Mononuclear cell (primary cell): Measurements from ENCODE around the gene B4GAT1. TPM values are rescaled to one million over a fixed set of nuclear protein-coding genes. Genes with fewer than 3 reads are reported as not detected.
"Not testable (repeated sequence)": the region's sequence is repeated elsewhere in the genome, so short reads cannot be mapped to it uniquely, and the experiment has no call there.

ENCODE experiments used
- H3K27me3 ChIP-seq: 2 replicates; pipeline ENCODE4 v1.6.0; 2011; ENCODE audit warnings: low read length, control low read depth; ENCODE audit not compliant: insufficient read depth
- H3K4me1 ChIP-seq: 2 replicates; pipeline ENCODE4 v1.5.1; 2011; ENCODE audit warnings: mild to moderate bottlenecking, low read length, control low read depth; ENCODE audit not compliant: insufficient read depth
- H3K4me3 ChIP-seq: 2 replicates; pipeline ENCODE4 v1.5.1; 2011; ENCODE audit warnings: mild to moderate bottlenecking, low read length, moderate library complexity
- H3K9me3 ChIP-seq: 2 replicates; pipeline ENCODE4 v1.5.1; 2011; ENCODE audit warnings: low read depth, mild to moderate bottlenecking, control low read depth, low read length
- total RNA-seq: library from RNA; depleted of rRNA; stranded (reverse); fragments of >200 nt; gene quantifications from one replicate; pipeline ENCODE4 v1.2.3, GENCODE V29; 2012

Gene B4GAT1
- 0.84 TPM for total RNA-seq

GRCh38 chr11:66347425-66348276, at the start of gene B4GAT1:
TSS of gene B4GAT1 (minus strand) at chr11:66347629. CDS start at chr11:66347545, 84 bp downstream.
- Histone ChIP-seq H3K4me3 (peak within 1 kb of the TSS; percentile 61), H3K4me1 (peaks cover 46% of the 10 kb centered on the region), H3K27me3 (no peaks in the 10 kb centered on the region), H3K9me3 (no peaks in the 10 kb centered on the region)

DNA sequence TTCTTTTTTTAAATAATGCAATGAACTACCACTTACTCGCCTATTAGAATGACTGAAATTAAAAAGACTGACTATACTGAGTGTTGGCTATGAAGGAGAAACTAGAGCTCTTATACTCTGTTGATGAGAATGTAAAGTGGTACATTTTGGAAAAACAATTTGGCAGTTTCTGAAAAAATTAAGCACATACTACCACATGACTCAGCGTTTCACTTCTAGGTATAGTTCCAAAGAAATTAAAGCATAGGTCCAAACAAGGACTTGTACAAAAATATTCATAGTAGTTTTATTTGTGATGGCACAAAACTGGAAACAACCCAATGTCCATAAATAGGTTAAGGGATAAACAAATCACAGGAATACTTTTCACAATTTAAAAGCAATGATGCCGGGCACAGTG, 46.5 kb upstream of the B4GAT1 start:
- no peaks in the 10 kb centered on the region for H3K27me3 ChIP-seq
- H3K9me3 ChIP-seq: no peaks in the 10 kb centered on the region
- no peaks in the 10 kb centered on the region for H3K4me1 ChIP-seq
- no peak overlapping the region for H3K4me3 ChIP-seq

GRCh38 chr11:66391322-66391721, 43.9 kb upstream of the B4GAT1 start:
- Histone ChIP-seq H3K27me3 (no peaks in the 10 kb centered on the region), H3K4me1 (peaks cover 2% of the 10 kb centered on the region), H3K4me3 (no peak overlapping the region), H3K9me3 (no peaks in the 10 kb centered on the region)

DNA sequence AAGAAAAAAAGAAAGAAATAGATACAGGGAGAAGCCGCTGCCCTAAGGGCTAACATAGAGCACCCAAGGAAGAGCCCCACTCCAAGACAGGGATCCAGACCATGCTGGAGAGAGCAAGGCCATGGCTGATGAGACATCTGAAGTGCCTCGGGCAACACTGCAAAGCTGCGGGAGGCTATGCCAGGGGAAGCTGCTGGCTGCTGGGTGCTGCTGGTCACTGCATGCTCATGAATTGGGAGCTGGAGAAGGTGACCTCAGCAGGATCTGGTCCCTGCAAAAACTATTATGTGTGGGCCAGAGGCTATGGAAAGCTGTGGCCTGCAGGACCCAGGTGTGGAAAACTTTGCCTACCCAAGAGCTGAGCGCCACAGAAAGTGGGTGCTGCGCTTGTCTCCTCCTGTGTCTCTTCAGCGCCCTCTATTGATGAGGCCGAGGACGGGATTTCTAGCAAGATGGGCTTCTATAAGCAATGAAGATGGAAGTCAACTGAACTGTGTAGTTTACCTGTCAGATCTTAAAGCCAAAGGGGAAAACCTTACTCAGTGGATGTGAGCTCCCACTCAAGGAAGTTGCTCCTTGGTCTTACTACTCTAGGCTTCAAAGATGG, 41.5 kb upstream of the B4GAT1 start:
- Histone ChIP-seq H3K4me1 (peaks cover 7% of the 10 kb centered on the region), H3K9me3 (no peaks in the 10 kb centered on the region), H3K27me3 (no peaks in the 10 kb centered on the region), H3K4me3 (no peak overlapping the region)

- peaks cover 7% of the 10 kb centered on the region for H3K4me1 ChIP-seq
- no peaks in the 10 kb centered on the region for H3K27me3 ChIP-seq
- no peak overlapping the region for H3K4me3 ChIP-seq
- H3K9me3 ChIP-seq: no peaks in the 10 kb centered on the region
Measured at GRCh38 chr11:66386171-66387069, 39.0 kb upstream of the B4GAT1 start.

DNA sequence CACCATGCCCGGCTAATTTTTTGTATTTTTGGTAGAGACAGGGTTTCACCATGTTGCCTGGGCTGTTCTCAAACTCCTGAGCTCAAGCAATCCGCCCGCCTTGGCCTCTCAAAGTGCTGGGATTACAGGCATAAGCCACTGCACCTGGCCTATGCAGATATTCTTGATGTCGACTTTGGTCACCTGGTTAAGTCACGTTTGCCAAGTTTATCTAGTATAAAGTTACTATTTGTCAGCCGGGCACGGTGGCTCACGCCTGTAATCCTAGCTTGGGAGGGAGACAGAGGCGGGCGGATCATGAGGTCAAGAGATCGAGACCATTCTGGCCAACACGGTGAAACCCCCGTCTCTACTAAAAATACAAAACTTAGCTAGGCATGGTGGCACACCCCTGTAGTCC, 36.9 kb upstream of the B4GAT1 start:
- not testable (repeated sequence) for H3K4me3 ChIP-seq, H3K27me3 ChIP-seq, H3K4me1 ChIP-seq, H3K9me3 ChIP-seq

- H3K4me1 ChIP-seq, H3K9me3 ChIP-seq, H3K4me3 ChIP-seq, H3K27me3 ChIP-seq: not testable (repeated sequence)
Measured at GRCh38 chr11:66380264-66380663, 32.8 kb upstream of the B4GAT1 start.

DNA sequence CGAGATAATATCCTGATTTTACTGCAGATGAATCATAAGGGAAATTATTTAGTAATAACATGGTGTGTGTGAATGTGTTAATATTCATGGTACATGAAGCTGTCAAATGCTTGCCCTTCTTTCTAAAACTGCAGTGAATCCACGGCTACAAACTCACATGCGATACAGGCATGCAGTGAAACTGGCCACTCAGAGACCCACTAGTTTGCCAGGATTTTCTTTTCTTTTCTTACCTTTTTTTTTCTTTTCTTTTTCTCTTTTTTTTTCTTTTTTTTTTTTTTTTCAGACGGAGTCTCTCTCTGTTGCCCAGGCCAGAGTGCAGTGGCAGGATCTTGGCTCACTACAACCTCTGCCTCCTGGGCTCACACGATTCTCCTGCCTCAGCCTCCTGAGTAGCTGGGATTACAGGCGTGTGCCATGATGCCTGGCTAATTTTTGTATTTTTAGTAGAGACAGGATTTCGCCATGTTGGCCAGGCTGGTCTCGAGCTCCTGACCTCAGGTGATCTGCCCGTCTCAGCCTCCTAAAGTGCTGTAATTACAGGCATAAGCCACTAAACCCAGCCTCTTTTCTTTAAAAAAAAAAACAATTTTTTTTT, 26.4 kb upstream of the B4GAT1 start:
- Histone ChIP-seq H3K27me3 (peaks cover 14% of the 10 kb centered on the region), H3K4me1 (peaks cover 16% of the 10 kb centered on the region)
- not testable (repeated sequence) for H3K9me3 ChIP-seq, H3K4me3 ChIP-seq

GRCh38 chr11:66373265-66373664, 25.8 kb upstream of the B4GAT1 start:
- Histone ChIP-seq H3K4me1 (peaks cover 16% of the 10 kb centered on the region), H3K9me3 (no peaks in the 10 kb centered on the region), H3K4me3 (no peak overlapping the region)

DNA sequence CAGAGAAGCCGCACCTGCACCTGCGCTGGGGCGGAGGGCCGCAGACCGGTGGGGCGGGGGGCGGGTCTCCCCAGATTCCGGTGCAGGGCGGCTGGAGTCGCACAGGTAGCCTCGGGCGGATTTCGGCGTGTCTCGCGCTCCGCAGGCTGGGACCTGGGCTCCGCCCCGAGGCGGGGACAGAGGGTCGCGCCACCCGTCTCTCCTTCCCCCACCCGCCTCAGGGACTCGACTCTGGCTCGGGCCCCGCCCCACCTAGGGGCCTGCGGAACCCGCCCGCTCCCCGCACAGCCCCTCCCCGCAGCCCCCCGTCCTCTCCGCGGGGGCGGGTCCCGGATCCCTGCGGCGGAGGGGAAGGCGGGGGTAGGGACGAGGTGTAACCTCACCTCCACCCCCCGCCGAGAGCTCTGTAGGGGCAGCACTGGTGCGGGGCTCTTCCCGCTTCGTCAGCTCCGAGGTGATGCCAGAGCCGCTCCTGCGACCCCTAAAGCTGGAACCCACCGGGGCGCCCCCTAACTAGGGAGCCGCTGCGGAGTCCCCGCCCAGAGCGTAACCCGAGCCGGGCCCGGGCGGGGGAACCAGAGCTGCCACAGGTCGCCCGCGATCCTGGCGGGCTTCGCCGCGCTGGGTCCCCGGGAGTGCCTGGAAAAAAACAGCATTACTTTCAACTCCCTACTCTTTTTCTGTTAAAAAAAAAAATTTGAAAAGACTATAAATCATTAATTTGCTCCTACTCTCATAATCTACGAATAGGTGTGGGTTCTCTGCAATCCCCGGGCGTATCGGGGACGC, 24.4 kb upstream of the B4GAT1 start, which contains the start of gene SLC29A2:
SLC29A2 (minus strand) TSS at position 134 of the 789 bp plus-strand sequence. CDS start 169 bp downstream, outside the sequence.
- H3K9me3 ChIP-seq: no peaks in the 10 kb centered on the region

More at GRCh38 chr11:66373265-66373664, 25.8 kb upstream of the B4GAT1 start:
- H3K27me3 ChIP-seq: peaks cover 14% of the 10 kb centered on the region

GRCh38 chr11:66369073-66369894, 21.9 kb upstream of the B4GAT1 start:
- Histone ChIP-seq H3K4me1 (peaks cover 16% of the 10 kb centered on the region), H3K27me3 (peaks cover 14% of the 10 kb centered on the region), H3K9me3 (no peaks in the 10 kb centered on the region), H3K4me3 (no peak overlapping the region)

More for the DNA sequence above, 24.4 kb upstream of the B4GAT1 start, which contains the start of gene SLC29A2:
- H3K4me1 ChIP-seq: peaks cover 16% of the 10 kb centered on the region
- H3K4me3 ChIP-seq: peak within 1 kb of the TSS; percentile 49
- H3K27me3 ChIP-seq: peaks cover 14% of the 10 kb centered on the region

DNA sequence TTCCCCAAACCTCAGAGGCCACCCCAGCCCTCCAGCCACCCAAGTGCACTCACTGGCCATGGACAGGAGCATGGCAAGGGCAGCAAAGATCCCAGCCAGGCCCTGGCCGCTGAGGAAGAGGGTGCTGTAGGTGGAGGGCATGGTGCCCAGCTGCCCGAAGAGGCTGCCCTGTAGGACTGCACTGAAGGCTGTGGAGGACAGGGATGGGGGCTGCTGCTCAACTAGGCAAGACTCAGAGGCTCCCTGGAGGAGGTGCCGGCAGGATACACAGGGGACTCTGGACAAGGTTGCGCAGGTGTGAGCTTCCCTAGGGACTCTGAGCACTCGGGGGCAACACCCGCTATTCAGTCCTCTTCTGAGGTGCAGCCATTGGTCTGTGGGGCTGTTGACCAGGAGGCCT, 21.1 kb upstream of the B4GAT1 start:
- Histone ChIP-seq H3K4me3 (no peak overlapping the region), H3K4me1 (peaks cover 16% of the 10 kb centered on the region), H3K9me3 (no peaks in the 10 kb centered on the region), H3K27me3 (peaks cover 11% of the 10 kb centered on the region)

GRCh38 chr11:66367561-66368312, 20.3 kb upstream of the B4GAT1 start:
- Histone ChIP-seq H3K4me3 (no peak overlapping the region), H3K9me3 (no peaks in the 10 kb centered on the region), H3K4me1 (peaks cover 14% of the 10 kb centered on the region), H3K27me3 (peaks cover 4% of the 10 kb centered on the region)
